Astrocyte (in vitro differentiated cells and primary cell): ENCODE results near the gene NRN1L.

ENCODE experiments used
- EZH2 ChIP-seq: IDR thresholded peaks from 2 replicates; pipeline ENCODE4 v1.6.1; 2012; ENCODE audit warnings: mild to moderate bottlenecking, low read length, inconsistent platforms; ENCODE audit not compliant: insufficient read depth
- TF ChIP-seq, protein P1 (sequence below): IDR thresholded peaks from 2 replicates; pipeline ENCODE4 v1.5.1; 2011; ENCODE audit warnings: low read depth, mild to moderate bottlenecking, inconsistent platforms, low read length, moderate library complexity; ENCODE audit not compliant: insufficient read depth

GRCh38 chr16:67879936-67880335, 4.7 kb upstream of the NRN1L start:
- TF ChIP-seq, protein P1, sequence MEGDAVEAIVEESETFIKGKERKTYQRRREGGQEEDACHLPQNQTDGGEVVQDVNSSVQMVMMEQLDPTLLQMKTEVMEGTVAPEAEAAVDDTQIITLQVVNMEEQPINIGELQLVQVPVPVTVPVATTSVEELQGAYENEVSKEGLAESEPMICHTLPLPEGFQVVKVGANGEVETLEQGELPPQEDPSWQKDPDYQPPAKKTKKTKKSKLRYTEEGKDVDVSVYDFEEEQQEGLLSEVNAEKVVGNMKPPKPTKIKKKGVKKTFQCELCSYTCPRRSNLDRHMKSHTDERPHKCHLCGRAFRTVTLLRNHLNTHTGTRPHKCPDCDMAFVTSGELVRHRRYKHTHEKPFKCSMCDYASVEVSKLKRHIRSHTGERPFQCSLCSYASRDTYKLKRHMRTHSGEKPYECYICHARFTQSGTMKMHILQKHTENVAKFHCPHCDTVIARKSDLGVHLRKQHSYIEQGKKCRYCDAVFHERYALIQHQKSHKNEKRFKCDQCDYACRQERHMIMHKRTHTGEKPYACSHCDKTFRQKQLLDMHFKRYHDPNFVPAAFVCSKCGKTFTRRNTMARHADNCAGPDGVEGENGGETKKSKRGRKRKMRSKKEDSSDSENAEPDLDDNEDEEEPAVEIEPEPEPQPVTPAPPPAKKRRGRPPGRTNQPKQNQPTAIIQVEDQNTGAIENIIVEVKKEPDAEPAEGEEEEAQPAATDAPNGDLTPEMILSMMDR, result no peak
- TF ChIP-seq EZH2, result no peak
